Measurements from ENCODE around the gene GRIN2A. TPM values are rescaled to one million over a fixed set of nuclear protein-coding genes. Genes with fewer than 3 reads are reported as not detected.

Gene GRIN2A
- total and polyA plus RNA-seq, 2 donors (not counting 3 experiments of a cell fraction or from before 2014, with no cell fraction given) = not detected

GRCh38 chr16:10078541-10078949 lies 103.7 kb downstream of the GRIN2A start:
- no peaks in the 10 kb centered on the region for H3K9me1 ChIP-seq (replicated peaks; ENCODE audit: control insufficient read depth, extremely low read depth, insufficient read depth, low read length)
- peaks cover 9% of the 10 kb centered on the region for H3K4me1 ChIP-seq (ENCODE audit: control insufficient read depth, extremely low read depth, insufficient read depth, low read length)
- no peaks in the 10 kb centered on the region for H4K20me1 ChIP-seq (replicated peaks; ENCODE audit: control insufficient read depth, extremely low read depth, insufficient read depth, low read length)
- intact Hi-C loops (cut with micrococcal nuclease) = no loop called here
- H3K4me3 ChIP-seq (replicated peaks in 1 of 3; ENCODE audit: insufficient read depth in 1 of 3, low read depth in 1 of 3, low read length in 3 of 3) = no peak overlapping the region
- ChIA-PET POLR2A (no interaction called here), CTCF (no interaction called here)
- no peaks in the 10 kb centered on the region for H3K36me3 ChIP-seq (ENCODE audit: control insufficient read depth in 2 of 2, extremely low read depth in 1 of 2, insufficient read depth in 2 of 2, low read length in 2 of 2)
- H3K27me3 ChIP-seq (ENCODE audit: control insufficient read depth in 2 of 2, insufficient read depth in 2 of 2, low read length in 2 of 2) = peaks cover 0 to 2% of the 10 kb centered on the region in 2 experiments
- H3K79me2 ChIP-seq (ENCODE audit: control insufficient read depth, insufficient read depth, low read length) = no peaks in the 10 kb centered on the region
- no peaks in the 10 kb centered on the region for H3K9me3 ChIP-seq (replicated peaks; ENCODE audit: control insufficient read depth, insufficient read depth, low read length)
- TF ChIP-seq, protein P1, sequence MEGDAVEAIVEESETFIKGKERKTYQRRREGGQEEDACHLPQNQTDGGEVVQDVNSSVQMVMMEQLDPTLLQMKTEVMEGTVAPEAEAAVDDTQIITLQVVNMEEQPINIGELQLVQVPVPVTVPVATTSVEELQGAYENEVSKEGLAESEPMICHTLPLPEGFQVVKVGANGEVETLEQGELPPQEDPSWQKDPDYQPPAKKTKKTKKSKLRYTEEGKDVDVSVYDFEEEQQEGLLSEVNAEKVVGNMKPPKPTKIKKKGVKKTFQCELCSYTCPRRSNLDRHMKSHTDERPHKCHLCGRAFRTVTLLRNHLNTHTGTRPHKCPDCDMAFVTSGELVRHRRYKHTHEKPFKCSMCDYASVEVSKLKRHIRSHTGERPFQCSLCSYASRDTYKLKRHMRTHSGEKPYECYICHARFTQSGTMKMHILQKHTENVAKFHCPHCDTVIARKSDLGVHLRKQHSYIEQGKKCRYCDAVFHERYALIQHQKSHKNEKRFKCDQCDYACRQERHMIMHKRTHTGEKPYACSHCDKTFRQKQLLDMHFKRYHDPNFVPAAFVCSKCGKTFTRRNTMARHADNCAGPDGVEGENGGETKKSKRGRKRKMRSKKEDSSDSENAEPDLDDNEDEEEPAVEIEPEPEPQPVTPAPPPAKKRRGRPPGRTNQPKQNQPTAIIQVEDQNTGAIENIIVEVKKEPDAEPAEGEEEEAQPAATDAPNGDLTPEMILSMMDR (IDR thresholded peaks at IDR 0.05; ENCODE audit: extremely low read depth in 1 of 2, insufficient read depth in 1 of 2, low read depth in 1 of 2, low read length in 2 of 2) = no peak
- TF ChIP-seq POLR2A (IDR thresholded peaks at IDR 0.05; ENCODE audit: low read depth, low read length) (no peak), GATA2 (IDR thresholded peaks at IDR 0.05; ENCODE audit: insufficient read depth, insufficient read length, low read depth, low read length) (no peak), EZH2 (IDR thresholded peaks at IDR 0.05; ENCODE audit: borderline replicate concordance, low read depth, low read length, severe bottlenecking) (no peak), MYC (IDR thresholded peaks at IDR 0.05; ENCODE audit: low read depth, low read length) (no peak), POLR2AphosphoS5 (IDR thresholded peaks at IDR 0.05; ENCODE audit: insufficient read depth, low read depth, low read length) (no peak), FOS (IDR thresholded peaks at IDR 0.05; ENCODE audit: borderline replicate concordance, insufficient read depth, low read length) (no peak), JUN (IDR thresholded peaks at IDR 0.05; ENCODE audit: borderline replicate concordance, insufficient read depth, insufficient read length, low read depth) (no peak)
- TF ChIP-seq, protein P2, sequence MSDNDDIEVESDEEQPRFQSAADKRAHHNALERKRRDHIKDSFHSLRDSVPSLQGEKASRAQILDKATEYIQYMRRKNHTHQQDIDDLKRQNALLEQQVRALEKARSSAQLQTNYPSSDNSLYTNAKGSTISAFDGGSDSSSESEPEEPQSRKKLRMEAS (IDR thresholded peaks at IDR 0.05; ENCODE audit: insufficient read depth, insufficient read length) = no peak
- FAIRE-seq (no peak), DNase-seq (ENCODE audit: low read depth, low spot score) (no peak)
- no peak overlapping the region for H3K9ac ChIP-seq (replicated peaks; ENCODE audit: extremely low read depth, insufficient read depth, low read length)
- dilution Hi-C loops (cut with MboI; ENCODE audit: extremely low pct_ligation_motif_present, low sequenced_read_pairs) = no loop called here
- H3K4me2 ChIP-seq (ENCODE audit: insufficient read depth, low read length) = no peak overlapping the region
- no peak overlapping the region for H3K27ac ChIP-seq (ENCODE audit: insufficient read depth, low read depth, low read length)
- no TSS peak for BruUV-seq (replicated peaks)
- H2AFZ ChIP-seq (ENCODE audit: low read depth, low read length) = no peak overlapping the region
